NCI-H510A (cell line): ENCODE data around the gene COL20A1.
"Not testable (repeated sequence)": the region's sequence is repeated elsewhere in the genome, so short reads cannot be mapped to it uniquely, and the experiment has no call there.

Experiments used
- DNase-seq: peaks from one replicate; lab custom pipeline; 2025; lab: John Stamatoyannopoulos, UW

Gene COL20A1

GRCh38 chr20:63291811-63292210 is 1.2 kb upstream of the COL20A1 start:
- DNase-seq = no peak

DNA sequence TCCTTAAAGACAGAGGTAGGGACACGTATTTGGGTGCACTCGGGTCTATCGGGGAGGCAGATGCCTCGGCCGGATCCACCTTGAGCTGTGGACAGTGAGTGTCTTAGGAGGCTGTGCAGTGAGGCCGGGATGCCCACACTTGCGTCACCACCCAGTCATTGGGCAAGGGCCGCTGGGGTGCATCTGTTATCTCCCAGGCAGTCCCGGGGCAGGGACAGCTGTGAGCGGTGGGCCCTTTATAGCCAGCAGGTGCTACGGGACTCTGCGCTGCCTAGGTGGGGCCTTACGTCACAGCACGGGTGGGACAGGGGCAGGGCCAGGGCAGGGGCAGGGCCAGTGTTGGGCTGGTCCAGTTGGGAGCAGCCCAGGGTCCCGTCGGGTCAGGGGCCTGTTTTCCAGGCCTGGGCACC is 689 bp upstream of the COL20A1 start:
- DNase-seq = no peak

- DNase-seq = no peak
Measured at GRCh38 chr20:63293456-63293855, 470 bp downstream of the COL20A1 start.

DNA sequence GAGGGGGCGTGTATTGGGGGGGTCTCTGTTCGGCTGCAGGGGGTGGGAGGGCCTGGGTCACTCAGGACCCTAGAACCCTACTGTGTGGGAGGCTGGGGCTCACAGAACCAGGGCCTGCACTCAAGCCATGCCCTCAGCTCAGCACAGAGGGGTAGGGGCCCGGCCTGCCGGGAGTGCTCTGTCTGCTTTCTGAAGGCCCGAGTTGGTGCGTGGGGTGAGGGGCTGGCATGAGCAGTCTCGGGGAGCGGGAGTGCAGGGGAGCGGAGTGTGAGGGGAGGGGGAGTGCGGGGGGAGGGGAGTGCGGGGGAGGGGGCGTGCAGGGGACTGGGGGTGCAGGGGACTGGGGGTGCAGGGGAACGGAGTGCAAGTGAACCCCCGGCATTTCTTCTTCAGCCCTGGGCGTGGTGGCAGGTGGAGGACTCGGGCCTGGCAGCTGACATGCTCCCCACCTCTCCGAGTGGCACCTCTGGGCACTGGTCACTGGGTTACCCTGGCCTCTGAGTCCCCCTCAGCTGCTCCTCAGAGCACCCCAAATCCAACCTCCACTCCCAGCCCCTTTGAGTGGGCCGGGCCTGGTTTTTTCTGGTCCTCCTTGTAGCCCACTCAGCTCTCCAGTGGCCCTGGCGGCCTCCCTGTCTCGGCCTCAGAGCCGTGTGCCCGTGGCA is 1.0 kb downstream of the COL20A1 start:
- no peak for DNase-seq

- DNase-seq = no peak
Measured at GRCh38 chr20:63294536-63294900, 1.5 kb downstream of the COL20A1 start.

- DNase-seq = no peak
Measured at GRCh38 chr20:63295018-63295417, 2.0 kb downstream of the COL20A1 start.

DNA sequence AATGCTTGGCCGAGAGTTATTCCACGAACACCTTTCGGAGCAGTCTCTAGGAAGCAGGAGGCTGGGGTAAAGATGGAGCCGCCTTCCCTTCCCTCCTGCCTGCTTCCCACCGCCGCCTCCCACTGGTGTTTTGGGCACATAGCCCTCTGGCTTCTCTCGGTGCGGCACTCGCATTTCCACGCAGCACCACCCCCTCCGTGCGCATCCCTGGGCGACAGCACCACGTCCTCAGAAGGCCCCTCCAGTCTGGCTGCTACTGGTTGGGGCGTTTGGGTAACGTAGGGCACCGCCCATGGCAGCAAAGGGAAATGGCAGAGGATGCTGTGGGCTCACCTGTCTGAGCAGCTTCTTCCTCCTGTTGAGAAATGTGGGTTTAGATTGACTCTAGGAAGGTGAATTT is 2.4 kb downstream of the COL20A1 start:
- DNase-seq = no peak

DNA sequence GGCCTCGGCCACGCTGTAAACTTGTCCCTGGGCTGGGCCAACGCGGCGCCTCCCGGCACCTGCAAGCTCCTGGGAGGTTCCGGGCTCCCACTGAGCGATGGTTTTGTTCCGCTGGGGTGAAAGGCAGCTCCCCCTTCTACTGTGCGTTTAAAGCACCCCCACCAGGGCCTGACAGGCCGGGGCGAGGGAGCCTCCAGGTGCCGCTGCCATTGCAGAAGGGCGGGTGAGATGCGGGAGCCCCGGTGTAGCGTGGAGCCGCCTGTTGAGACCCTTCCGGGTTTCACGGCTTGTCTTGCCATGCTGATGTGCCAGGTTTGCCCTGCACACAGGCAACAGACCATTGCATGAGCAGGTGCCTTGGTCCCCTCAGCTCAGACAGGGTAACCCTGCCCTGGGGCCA is 2.9 kb downstream of the COL20A1 start:
- DNase-seq = no peak

- DNase-seq = no peak
Measured at GRCh38 chr20:63296531-63297299, 3.7 kb downstream of the COL20A1 start.

DNA sequence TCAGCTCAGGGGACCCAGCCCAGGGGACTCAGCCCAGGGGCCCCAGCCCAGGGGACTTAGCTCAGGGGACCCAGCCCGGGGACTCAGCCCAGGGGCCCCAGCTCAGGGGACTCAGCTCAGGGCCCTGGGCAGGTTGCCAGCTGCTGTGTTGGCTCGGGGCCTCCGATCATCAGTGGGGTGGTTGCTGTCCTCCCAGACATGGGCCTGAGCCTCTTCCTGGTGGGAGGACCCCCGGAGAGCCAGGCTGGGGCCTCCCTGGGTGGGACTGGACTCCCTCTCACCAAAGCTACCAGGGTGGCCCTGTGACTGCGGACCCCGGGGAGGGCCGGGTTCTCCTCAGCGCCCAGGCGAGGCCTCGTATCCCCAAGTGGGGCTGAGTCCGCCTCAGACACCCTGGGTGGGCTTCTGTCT is 4.4 kb downstream of the COL20A1 start:
- DNase-seq = no peak

DNA sequence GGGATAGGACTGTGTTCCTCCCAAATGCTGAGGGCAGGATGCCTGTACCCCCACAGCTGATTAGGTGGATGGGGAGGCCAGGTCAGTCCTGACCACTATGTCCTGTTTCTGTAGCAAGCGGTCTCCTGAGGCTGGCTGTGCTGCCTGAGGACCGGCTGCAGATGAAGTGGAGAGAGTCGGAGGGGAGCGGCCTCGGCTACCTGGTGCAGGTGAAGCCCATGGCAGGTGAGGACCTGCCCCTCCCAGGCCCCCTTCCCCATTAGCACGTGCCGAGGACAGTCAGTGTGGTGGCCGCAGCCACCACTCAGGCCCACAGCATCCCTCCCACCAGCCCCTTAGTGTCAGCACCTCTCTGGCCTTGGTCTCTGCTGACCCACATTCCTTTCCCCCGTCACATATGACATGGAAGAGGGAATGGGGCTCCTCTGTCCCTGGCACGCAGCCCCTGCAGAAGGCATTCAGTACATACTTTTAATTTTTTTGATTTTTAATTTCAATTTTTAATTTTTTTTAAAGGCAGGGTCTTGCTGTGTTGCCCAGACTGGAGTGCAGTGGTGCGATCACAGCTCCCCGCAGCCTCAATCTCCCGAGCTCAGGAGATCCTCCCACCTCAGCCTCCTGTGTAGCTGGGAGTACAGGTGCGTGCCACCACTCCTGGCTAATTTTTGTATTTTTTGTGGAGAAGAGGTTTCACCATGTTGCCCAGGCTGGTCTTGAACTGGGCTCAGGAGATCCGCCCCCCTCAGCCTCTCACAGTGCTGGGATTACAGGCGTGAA is 5.0 kb downstream of the COL20A1 start:
- no peak for DNase-seq

- no peak for DNase-seq
Measured at GRCh38 chr20:63298731-63299312, 5.8 kb downstream of the COL20A1 start.

DNA sequence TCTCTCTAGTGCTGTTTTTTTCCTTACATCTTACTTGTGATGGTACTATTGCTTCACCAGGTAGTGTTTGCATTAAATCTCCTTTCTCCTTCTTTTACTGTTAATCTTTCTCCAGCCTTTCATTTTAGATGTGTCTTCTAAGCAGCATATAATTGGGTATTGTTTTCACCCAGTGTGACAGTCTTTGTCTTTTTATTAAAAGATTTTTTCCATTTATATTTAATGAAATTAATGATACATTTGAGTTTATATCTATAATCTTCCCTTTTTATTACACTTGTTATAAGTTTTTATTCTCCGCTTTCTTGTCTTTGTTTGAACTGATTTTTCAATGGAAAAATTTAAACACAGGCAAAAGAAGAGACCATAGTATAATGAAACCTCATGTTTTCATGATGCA is 8.7 kb downstream of the COL20A1 start:
- DNase-seq = no peak

GRCh38 chr20:63303095-63303666 is 10.2 kb downstream of the COL20A1 start:
- no peak for DNase-seq

DNA sequence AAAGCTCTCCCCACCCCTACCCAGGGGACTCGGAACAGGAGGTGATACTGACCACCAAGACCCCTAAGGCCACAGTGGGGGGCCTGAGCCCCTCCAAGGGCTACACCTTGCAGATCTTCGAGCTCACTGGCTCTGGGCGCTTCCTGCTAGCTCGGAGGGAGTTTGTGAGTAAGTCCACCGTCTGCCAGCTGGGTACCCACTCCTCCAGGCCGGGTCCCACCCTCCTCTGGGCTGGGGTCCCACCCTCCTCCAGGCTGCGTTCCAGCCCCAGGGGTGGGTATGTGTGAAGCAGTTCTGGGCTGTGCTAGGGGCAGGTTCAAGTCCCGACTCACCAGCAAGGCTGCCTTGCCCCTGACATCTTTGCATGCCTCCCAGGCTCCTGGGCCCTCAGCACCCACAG is 12.4 kb downstream of the COL20A1 start:
- no peak for DNase-seq

DNA sequence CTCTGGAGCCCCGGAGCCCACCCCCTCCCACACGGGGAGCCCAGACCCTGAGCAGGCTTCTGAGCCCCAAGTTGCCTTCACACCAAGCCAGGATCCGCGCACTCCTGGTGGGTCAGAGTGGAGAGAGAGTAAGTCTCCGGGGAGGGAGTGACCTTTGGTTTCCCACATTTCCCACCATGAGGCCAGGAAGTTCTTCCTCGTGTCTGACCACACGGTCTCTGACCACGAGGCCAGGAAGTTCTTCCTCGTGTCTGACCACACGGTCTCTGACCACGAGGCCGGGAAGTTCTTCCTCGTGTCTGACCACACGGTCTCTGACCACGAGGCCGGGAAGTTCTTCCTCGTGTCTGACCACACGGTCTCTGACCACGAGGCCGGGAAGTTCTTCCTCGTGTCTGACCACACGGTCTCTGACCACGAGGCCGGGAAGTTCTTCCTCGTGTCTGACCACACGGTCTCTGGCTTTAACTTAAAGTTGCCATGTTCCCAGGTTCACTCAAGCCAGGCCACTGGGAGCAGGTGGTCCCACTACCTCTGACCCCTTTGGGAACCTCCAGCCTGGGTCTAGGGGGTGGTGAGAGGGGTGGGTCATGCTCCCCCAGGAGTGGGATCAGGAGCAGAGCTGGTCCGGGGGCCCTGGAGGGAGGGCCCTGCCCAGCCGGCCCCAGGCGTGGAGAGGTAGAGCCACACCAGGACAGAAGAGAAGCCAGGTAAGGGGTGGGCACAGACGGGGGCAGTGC is 13.1 kb downstream of the COL20A1 start:
- DNase-seq = not testable (repeated sequence)

- DNase-seq = no peak
Measured at GRCh38 chr20:63306673-63307537, 13.9 kb downstream of the COL20A1 start.

DNA sequence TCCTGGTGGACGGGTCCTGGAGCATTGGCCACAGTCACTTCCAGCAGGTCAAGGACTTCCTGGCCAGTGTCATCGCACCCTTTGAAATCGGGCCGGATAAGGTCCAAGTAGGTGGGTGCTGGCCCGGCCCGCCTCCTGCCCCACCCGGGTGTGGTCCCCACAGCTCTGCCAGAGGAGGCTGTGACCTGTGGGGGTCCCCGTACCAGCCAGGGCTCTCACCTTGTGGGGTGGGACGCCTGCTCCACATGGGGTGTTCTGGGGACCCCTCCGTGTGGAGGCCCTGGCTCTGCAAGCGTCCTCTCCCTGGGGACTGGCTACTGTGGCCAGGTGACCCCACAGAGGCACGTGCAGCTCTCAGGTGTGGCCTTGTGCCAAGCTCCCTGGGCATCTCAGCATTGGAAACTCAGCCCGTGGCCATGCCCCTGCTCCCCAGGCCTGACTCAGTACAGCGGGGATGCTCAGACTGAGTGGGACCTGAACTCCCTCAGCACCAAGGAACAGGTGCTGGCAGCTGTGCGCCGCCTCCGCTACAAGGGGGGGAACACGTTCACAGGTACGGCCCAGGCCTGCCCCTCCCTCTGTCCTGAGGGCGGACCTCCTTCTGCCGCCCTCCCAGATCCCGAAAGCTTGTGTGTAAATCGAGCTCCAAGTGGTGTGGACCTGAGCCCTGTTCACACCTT is 14.7 kb downstream of the COL20A1 start:
- DNase-seq = no peak

- no peak for DNase-seq
Measured at GRCh38 chr20:63308218-63308911, 15.4 kb downstream of the COL20A1 start.
